ENCODE measurements around the gene ARHGAP28.

ARHGAP28 gene

DNA sequence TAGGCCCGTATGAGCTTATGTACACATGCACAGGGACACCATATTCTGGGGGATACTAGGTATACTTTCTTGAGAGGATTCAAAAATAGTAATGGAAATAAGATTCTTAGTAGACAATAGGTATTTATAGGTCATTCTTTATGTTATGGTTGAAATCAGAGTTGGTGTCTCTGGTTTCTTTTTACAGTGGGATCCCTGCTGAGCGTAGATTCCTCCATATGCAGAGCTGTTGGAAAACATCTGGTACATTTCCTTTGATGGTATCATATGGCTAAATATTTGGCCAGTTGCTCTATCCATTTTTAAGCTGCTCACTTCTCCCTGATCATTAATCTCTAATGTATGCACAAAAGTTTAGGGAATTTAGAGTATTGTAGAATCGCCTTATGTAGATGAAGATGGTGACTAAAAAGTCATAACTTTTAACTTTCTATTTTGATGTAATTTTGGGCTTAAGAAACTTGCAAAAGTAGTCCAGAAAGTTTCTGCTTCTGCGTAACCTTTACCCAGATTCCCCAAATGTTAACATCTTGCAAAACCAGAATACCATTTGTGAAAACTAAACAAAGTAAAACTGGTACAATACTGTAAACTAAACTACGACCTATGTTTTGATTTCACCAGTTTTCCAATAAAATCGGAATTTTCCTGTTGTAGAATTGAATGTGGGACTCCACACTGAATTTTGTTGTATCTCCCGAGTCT lies 5.4 kb downstream of the ARHGAP28 start:
- DNase-seq: no peak

DNA sequence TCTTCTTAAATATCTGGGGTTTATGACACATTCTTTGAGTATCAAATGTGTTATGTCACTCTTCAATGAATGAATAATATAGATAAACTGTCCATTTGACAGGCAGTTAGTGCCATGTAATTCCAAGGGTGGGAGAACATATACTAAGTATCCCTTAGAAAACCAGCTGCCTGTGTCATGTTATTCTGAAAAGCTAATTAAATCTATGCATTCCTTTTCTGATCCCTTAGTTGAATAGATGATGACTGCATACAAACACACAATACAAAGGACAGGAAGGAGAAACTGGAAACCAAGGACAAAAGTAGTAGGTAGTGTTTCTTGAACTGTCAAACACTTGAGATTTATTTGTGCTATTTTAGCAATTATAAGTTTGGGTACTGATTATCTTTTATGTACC lies 8.3 kb downstream of the ARHGAP28 start:
- DNase-seq: peak in 1 of 2 experiments; percentile 10

DNA sequence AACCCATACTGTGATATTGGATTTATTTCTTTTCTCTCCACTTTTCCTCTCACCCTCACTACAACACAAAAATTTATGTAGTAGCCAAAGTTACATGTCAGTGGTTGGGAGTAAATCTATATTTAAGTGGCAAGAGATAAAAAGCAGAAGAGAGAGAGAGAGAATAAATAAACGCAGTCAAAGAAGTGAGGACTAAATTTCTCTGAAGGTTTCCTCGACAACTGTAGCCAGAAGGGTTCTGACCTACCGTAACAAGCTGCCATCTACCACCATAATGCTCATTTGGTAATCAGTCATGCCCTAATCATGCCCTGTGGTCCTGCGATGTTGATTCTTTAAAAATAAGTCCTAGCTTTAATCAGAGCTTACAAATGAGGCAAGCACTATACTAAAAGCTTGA lies 9.1 kb downstream of the ARHGAP28 start:
- no peak for DNase-seq

GRCh38 chr18:6741232-6741663 lies 11.7 kb downstream of the ARHGAP28 start:
- DNase-seq: no peak

DNA sequence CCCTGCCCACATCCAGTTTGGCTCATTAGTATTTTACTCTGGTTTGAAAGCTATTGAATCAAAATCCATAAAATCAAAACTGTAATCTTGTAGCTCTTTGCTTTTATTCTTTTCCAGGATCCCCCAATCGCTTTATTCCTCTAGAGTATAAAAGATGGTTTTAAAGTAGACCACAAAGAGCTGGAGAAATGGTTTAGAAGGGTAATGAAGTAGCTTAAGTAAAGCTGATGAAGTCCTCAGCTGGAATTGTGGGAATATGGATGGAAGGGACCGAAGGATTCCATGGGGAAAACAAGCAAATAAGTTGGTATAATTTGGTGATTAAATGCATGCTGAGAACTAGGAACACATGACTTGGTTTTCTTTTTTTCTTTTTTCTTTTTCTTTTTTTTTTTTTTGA lies 12.3 kb downstream of the ARHGAP28 start:
- no peak for DNase-seq

DNA sequence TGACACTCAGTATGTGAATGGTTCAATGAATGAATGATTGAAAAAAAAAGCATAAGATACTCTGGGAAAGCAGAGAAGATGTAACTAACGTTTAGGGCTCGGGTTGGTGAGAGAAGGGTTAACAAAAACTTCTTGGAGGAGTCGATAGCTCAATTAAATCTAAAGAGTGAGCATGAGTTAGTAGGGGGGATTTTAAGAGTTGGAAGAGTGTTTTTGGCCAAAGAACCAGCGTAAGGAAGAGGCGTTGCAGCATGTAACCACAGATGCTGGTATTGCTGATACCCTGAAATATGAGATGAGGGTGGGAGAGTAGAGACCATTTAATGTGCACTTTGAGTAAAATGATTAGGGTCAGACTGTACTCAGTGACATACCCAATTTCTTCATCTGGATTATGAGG lies 14.5 kb downstream of the ARHGAP28 start:
- no peak for DNase-seq

GRCh38 chr18:6744816-6745455 lies 15.4 kb downstream of the ARHGAP28 start:
- DNase-seq: no peak

DNA sequence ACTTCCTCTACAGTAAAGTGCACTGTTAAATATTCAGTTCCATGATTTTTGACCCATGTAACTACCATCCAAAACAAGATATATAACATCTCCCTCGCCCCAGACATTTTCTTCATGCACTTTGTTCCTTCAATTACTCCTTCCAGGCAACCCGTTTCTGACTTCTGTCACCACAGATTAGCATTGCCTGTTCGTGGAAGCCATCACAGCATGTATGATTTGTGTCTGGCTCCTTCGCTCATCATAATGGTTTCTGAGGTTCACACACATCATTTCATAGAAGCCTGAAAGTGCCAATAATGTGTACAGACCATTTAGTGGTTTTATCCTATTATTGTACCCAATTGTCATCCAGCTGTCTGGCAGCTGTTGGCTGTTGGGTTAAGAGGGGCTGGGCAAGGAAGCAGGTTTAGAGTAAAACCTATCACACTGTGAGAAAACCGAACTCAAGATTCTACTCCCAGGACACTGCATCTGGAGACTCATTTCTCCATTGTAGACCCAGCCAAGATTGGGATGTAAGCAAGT lies 16.1 kb downstream of the ARHGAP28 start:
- no peak for DNase-seq

DNA sequence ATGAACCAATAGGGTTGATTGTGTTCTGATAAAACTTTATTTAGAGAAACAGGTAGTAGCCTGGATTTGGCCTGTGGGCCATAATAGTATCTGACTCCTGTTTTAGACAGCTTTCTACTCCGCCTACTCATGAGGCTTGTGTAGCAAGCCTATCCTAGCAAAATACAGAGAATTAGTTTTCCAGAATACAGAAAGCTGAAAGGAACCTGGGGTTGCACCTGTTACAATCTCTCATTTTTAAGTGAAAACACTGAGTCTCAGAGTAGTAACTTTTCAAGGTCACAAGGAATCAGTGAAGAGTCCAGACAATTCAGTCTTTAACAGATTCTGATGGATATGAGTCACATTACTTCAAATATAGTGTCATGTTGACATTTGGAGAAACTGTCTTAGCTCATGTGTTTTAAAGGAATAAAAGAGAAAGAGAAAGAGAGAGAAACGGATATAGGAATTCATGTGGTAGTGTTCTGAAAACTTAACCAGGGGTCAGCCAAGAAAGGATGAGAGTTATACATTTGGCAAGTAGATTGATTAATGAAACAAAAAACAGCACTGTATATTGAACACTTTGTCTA lies 17.0 kb downstream of the ARHGAP28 start:
- no peak for DNase-seq

DNA sequence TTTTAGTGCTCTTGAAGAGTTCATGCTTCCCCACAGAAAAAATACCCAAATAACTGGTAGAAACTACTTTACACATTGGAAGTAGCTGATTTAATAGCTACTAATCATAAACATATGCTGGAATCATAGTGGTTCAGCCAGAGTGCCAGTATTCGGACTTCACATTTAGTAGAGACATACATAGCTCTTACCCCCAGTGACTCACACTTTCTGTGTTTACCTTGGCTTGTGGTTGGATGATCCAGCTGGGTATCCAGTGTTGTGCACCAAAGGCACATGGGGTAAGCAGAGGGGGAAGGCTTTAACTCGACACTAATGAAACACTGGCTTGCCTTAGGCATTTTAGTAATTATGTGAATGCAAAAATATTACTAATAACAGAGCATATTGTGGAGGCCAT lies 18.1 kb downstream of the ARHGAP28 start:
- DNase-seq: peak in 1 of 2 experiments; percentile 11

GRCh38 chr18:6748241-6748640 lies 18.7 kb downstream of the ARHGAP28 start:
- DNase-seq: no peak

- no peak for DNase-seq
These were observed 20.9 kb downstream of the ARHGAP28 start for GRCh38 chr18:6750411-6750810.

- no peak for DNase-seq
These were observed 21.7 kb downstream of the ARHGAP28 start for GRCh38 chr18:6751222-6751621.

DNA sequence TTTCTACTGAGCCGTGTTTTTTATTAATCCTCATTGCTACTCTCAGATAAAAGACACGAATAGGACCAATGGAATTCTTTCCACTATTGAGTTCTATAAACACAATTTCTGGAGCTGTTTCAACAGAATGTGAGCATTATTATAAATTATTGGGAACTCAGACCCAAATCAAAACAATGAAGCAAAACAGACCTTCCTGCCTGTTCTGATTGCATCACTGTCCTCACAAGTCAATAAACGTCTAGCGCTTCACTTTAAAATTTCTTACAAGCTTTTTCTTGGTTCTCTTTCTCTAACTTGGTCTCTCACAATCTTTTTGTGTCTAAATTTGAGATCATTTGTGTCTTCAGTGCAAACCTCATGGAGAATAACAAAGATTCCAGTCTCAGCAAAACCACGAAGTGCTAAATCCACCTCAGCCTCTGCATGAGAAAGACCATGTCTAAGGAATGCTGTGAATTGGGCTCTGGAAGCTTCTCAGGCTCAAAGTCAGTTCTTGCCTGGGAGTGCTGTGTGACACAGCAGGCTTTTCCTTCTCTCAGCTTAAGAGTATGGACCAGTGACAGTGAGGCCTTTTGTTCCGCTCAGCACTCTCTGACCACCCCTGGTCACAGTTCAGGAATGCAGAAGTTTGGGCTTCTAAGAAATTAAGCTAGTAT lies 22.8 kb downstream of the ARHGAP28 start:
- no peak for DNase-seq

GRCh38 chr18:6755107-6755506 lies 25.6 kb downstream of the ARHGAP28 start:
- DNase-seq: no peak

DNA sequence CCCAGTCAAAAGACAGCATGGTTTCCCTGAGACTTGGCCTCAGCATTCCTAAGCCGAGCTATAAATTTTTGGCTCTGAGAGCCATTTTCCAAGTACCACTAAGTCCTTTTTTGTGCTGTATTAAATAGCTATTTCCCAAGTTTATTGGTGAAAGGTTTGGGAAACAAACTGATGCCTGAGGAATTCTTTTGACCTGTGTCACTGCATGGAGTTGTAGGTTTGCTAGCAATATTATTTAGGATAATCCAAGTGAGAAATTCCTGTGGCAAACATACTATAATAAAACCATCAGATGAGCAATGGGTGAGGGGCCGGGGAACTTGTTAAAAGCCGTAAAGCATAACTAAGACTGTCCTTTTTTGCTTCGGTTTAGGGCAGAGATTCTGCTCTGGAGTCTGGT lies 28.4 kb downstream of the ARHGAP28 start:
- no peak for DNase-seq

DNA sequence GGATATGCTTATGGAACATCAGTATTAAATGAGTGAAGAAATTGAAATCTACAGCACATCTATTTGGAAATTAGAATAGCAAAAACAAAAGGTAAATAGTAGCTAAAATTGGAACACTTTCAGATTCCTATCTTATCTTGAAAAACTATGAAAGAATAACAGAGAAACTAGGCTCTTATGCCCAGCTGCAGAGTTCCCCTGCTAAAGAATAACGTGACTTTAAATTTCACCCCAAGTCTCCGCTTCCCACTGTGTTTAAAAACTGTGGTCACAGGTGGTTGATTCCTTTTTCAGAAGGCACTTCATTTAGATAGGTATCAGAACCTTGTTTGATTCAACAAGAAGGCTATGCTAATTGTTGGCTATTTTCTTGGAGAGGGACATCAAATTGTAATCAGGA lies 30.1 kb downstream of the ARHGAP28 start:
- no peak for DNase-seq

DNA sequence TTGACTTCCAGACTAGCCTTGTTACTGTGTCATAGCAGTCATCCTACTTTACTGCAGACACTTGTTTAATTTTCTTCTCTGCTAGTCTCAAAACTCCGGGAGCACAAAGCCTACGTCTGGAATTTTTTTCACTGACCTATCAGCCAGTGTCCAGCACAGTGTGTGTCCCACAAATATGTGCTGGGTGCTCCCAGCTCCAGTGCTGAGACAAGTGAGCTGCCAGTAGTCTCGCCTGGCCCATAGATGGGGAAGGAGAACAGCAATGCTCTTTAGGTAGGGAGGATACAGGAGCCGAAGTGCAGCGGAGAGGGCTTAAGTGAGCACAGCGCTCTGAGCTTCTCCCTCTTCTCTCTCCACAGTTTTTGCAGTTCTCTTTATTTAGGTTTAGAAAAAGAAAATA lies 34.0 kb downstream of the ARHGAP28 start:
- no peak for DNase-seq

DNA sequence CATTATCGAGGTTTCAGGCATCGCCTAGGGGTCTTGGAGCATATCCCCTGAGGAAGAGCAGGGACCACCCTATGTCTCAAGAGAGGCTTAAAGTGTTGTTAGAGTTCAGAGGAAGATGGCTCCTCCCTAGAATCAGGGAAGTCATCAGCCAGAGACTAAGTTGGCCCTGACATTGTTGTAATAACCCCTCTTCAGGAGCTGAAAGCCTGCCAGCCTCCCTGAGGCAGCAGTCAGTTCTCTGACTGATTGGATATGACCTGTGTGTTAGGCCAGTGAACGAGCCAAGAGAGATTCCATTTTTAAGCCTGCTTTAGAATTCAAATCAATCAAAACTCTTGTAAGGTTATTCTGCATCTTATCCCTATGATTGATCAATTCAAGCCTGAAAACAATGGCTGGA lies 34.9 kb downstream of the ARHGAP28 start:
- no peak for DNase-seq

- DNase-seq: no peak
These were observed 44.3 kb downstream of the ARHGAP28 start for GRCh38 chr18:6773777-6774176.

DNA sequence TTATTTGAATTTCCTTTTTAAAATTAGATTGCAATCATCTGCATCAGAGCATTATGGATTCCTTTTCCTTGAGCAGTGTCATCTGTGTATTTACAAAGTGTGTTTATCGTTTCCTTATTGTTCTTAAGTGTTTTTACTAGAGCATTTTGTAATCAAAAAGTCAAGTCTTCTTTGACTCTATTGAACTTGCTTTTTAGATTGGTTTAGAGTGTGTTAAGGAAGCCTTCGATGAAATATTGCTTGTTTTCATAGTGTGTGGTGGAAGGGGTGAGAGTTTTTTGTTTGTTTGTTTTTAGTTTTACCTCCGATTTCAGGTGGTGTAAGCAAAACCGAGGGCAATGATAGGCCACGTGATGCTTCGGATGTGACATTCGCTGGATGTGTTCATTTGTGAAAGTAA lies 45.7 kb downstream of the ARHGAP28 start:
- no peak for DNase-seq

DNA sequence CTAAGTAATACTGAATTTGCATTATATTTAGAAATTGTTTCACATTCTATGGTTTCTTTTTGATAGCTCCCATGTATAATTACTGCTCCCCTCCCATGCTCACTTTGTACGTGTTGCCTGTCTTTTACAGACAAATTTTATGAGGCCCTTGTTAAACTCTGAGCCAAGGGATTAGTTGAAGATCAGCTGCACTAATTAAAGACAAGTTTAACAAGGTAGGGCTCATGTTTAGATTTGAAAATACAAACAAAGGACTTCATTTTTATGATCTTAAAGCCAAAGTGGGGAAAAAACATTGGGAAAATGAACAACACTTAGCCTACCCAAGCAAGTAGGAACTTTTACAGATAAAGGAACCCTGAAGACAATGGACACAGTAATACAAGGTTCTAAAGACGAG lies 46.2 kb downstream of the ARHGAP28 start:
- no peak for DNase-seq

DNA sequence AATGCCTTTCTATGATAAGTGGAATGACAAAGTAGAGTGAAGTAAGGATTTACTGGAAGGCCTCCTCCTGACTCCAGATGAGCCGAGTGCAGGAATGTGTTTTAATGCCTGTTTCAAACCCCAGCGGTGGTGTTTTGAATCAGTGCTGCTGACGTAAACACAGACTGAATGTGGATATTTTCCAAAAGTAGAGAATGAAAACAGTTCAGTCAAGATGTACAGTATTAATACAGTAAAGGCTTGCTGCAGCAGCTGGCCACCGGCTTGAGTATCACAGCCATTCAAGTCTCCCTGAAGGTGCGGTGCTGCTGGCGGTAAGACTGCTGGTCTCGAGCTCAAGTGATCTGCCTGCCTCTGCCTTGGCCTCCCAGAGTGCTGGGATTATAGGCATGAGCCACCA lies 46.7 kb downstream of the ARHGAP28 start:
- DNase-seq: no peak

DNA sequence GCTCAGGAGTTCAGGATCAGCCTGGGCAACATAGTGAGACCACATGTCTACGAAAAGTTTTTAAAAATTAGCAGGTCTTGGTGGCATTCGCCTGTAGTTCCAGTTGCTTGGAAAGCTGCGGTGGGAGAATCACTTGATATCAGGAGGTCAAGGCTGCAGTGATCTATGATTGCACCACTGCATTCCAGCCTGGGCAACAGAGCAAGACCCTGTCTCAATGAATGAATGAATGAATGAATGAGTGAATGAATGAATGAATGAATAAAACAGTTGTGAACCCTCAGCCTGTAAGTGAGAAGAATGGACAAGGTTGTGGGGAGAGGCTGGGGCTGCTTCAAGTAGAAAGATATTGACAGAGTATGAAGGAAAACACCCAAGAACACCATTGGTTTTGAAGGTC lies 48.0 kb downstream of the ARHGAP28 start:
- DNase-seq: no peak

Measured in NCI-H2081 (cell line).